Kidney tubule cell (primary cell): Measurements from ENCODE around the gene WNT5A.

Experiments used
- DNase-seq: peaks from one replicate; pipeline ENCODE4 v3.0.0-alpha.2; 2018; ENCODE audit warnings: low spot score

WNT5A gene

GRCh38 chr3:55481744-55482495, 5.2 kb downstream of the WNT5A start:
- DNase-seq = no peak

GRCh38 chr3:55480911-55481743, 6.0 kb downstream of the WNT5A start:
- peak; percentile 28 for DNase-seq

- no peak for DNase-seq
Observed at GRCh38 chr3:55477306-55478303, 9.5 kb downstream of the WNT5A start.

GRCh38 chr3:55476515-55476914, 10.6 kb downstream of the WNT5A start:
- peak; percentile 58 for DNase-seq

- no peak for DNase-seq
Observed at GRCh38 chr3:55474213-55474632, 12.9 kb downstream of the WNT5A start.

- DNase-seq = no peak
Observed at GRCh38 chr3:55473788-55474187, 13.3 kb downstream of the WNT5A start.

- DNase-seq = no peak
Observed at GRCh38 chr3:55471522-55472280, 15.4 kb downstream of the WNT5A start.

- DNase-seq = no peak
Observed at GRCh38 chr3:55471084-55471483, 16.0 kb downstream of the WNT5A start.

- no peak for DNase-seq
Observed at GRCh38 chr3:55469957-55470526, 17.1 kb downstream of the WNT5A start.

- no peak for DNase-seq
Observed at GRCh38 chr3:55468251-55468650, 18.9 kb downstream of the WNT5A start.

GRCh38 chr3:55467099-55467498, 20.0 kb downstream of the WNT5A start:
- no peak for DNase-seq

GRCh38 chr3:55466526-55466925, 20.6 kb downstream of the WNT5A start:
- DNase-seq = no peak

GRCh38 chr3:55461896-55462295, 25.2 kb downstream of the WNT5A start:
- peak; percentile 63 for DNase-seq

GRCh38 chr3:55459838-55460237, 27.3 kb downstream of the WNT5A start:
- no peak for DNase-seq

GRCh38 chr3:55458181-55458790, 28.8 kb downstream of the WNT5A start:
- DNase-seq = no peak

- no peak for DNase-seq
Observed at GRCh38 chr3:55455915-55456314, 31.2 kb downstream of the WNT5A start.

GRCh38 chr3:55454611-55455010, 32.5 kb downstream of the WNT5A start:
- DNase-seq = no peak

- DNase-seq = no peak
Observed at GRCh38 chr3:55453886-55454496, 33.1 kb downstream of the WNT5A start.

GRCh38 chr3:55452886-55453285, 34.2 kb downstream of the WNT5A start:
- no peak for DNase-seq

- DNase-seq = no peak
Observed at GRCh38 chr3:55449527-55449926, 37.6 kb downstream of the WNT5A start.
